Measurements from ENCODE around the gene PLEKHN1. TPM values are rescaled to one million over a fixed set of nuclear protein-coding genes. Genes with fewer than 3 reads are reported as not detected.
"Not testable (repeated sequence)": the region's sequence is repeated elsewhere in the genome, so short reads cannot be mapped to it uniquely, and the experiment has no call there.

PLEKHN1 gene
- total RNA-seq, 1 experiment from 2014 or later: 0.93 TPM

DNA sequence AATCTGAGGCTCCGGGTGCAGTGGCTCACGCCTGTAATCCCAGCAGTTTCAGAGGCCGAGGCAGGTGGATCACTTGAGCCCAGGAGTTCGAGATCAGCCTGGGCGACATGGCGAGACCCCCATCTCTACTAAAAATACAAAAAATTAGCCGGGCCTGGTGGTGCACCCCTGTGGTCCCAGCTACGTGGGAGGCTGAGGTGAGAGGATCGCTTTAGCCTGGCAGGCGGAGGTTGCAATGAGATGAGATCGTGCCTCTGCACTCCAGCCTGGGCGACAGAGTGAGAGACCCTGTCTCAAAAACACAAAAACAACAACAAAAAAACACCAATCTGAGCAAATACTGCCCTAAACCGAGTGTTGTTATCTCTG lies 46.4 kb downstream of the PLEKHN1 start:
- DNase-seq (ENCODE audit: low spot score): not testable (repeated sequence)

DNA sequence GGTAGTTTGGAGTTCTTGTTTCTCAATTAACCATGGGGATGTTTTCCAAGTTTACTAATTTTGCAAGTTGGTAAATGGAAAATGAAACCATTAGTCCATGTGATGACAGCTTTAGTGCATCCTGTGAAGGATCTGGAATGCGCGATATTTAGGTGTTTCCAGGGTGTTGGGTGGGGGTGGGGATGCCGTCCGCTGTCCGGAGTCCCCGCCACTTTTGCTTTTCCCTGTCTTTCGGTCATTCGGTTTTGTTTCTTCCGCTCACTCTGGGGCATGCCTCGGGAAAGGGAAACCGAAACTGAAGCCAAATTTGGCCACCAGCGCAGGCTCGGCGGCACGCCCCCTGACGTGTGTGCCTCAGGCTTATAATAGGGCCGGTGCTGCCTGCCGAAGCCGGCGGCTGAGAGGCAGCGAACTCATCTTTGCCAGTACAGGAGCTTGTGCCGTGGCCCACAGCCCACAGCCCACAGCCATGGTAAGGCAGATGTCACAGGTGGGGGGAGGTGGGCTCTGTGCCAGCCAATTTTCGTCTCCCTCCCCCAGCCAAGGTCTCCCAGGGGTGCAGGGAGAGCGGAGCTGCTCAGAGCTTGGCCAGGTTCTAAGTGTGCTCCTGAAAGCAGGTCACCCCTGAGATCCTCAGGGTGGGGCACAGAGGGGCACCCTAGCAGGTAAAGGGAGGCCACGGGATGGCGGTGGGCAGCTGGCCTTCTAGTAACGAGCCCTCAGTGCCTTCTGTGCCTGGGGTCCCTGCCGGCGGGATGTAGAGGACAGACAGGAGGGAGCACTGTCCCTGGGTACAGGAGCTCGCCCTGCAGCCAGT lies 47.0 kb downstream of the PLEKHN1 start, which contains the start of gene ISG15:
ISG15 (plus strand) TSS at position 393 of the 817 bp plus-strand sequence; CDS start at position 470, 77 bp downstream.
- peak; percentile 71 for DNase-seq (ENCODE audit: low spot score)

DNA sequence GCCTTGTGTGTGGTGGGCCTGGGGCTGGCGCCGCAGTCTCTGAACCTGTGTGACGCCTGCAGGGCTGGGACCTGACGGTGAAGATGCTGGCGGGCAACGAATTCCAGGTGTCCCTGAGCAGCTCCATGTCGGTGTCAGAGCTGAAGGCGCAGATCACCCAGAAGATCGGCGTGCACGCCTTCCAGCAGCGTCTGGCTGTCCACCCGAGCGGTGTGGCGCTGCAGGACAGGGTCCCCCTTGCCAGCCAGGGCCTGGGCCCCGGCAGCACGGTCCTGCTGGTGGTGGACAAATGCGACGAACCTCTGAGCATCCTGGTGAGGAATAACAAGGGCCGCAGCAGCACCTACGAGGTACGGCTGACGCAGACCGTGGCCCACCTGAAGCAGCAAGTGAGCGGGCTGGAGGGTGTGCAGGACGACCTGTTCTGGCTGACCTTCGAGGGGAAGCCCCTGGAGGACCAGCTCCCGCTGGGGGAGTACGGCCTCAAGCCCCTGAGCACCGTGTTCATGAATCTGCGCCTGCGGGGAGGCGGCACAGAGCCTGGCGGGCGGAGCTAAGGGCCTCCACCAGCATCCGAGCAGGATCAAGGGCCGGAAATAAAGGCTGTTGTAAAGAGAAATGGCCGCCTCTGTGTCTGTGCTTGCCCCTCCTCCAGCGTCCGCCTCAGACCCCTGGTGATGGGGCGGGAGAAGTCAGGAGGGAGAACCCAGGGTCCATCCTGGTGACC lies 47.8 kb downstream of the PLEKHN1 start:
- no peak for DNase-seq (ENCODE audit: low spot score)

DNA sequence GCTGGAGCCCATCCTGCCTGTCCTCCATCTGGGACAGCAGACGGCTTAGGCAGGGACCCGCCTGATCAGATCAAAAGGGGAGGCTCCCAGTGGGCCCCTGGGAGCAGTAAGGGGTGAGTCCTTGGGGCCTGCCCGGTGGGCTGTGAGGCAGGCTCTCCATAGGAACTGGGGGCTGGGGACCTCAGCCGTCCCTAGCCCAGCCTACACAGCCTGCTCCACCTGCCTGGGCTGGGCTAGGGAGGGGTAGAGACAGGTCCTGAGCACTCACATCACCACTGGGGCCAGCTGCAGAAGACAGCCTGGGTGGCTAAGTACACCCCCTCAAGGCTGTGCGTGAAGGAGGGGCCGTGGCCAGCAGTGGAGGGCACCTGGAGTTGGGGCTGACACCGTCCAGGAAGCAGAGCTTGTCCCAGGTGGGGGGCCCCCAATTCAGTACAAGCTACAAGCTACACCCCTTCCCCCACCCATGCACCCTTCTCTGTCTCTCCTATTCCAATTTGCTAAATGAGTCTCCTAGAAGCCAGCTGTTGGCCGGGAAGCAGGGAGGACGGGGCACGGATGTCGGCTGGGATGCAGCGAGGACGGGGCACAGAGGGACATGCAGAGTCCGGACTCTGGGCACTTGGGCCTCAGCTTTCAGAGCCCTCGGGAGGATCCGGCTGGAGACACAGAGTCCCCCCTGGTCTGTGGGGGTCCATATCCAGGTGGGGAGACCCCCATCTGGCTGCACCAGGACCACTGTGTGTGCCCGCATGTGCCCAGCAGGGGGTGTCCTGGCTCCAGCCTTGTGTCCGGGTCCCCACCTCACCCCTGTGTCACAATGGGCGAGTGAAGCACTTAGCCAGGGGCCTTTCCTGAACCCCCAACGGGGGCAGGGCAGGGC lies 48.8 kb downstream of the PLEKHN1 start:
- DNase-seq (ENCODE audit: low spot score): no peak

DNA sequence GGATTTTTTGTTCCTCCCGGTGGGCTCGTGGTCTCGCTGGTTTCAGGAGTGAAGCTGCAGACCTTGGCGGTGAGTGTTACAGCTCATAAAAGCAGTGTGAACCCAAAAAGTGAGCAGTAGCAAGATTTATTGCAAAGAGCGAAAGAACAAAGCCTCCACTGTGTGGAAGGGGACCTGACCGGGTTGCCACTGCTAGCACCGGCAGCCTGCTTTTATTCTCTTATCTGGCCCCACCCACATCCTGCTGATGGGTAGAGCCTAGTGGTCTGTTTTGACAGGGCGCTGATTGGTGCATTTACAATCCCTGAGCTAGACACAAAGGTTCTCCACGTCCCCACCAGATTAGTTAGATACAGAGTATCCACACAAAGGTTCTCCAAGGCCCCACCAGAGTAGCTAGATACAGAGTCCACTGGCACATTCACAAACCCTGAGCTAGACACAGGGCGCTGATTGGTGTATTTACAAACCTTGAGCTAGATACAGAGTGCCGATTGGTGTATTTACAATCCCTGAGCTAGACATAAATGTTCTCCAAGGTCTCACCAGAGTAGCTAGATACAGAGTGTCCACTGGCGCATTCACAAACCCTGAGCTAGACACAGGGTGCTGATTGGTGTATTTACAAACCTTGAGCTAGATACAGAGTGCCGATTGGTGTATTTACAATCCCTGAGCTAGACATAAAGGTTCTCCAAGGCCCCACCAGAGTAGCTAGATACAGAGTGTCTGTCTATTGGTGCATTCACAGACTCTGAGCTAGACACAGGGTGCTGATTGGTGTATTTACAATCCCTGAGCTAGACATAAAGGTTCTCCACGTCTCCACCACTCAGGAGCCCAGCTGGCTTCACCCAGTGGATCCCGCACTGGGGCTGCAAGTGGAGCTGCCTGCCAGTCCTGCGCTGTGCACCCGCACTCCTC lies 51.4 kb downstream of the PLEKHN1 start:
- DNase-seq (ENCODE audit: low spot score): not testable (repeated sequence)

DNA sequence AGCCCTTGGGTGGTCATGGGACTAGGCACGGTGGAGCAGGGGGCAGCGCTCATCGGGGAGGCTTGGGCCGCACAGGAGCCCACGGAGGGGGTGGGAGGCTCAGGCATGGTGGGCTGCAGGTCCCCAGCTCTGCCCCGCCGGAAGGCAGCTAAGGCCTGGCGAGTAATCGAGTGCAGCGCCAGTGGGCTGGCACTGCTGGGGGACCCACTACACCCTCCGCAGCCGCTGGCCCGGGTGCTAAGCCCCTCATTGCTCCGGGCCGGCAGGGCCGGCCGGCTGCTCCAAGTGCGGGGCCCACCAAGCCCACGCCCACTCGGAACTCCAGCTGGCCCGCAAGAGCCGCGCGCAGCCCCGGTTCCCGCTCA lies 52.0 kb downstream of the PLEKHN1 start:
- not testable (repeated sequence) for DNase-seq (ENCODE audit: low spot score)

DNA sequence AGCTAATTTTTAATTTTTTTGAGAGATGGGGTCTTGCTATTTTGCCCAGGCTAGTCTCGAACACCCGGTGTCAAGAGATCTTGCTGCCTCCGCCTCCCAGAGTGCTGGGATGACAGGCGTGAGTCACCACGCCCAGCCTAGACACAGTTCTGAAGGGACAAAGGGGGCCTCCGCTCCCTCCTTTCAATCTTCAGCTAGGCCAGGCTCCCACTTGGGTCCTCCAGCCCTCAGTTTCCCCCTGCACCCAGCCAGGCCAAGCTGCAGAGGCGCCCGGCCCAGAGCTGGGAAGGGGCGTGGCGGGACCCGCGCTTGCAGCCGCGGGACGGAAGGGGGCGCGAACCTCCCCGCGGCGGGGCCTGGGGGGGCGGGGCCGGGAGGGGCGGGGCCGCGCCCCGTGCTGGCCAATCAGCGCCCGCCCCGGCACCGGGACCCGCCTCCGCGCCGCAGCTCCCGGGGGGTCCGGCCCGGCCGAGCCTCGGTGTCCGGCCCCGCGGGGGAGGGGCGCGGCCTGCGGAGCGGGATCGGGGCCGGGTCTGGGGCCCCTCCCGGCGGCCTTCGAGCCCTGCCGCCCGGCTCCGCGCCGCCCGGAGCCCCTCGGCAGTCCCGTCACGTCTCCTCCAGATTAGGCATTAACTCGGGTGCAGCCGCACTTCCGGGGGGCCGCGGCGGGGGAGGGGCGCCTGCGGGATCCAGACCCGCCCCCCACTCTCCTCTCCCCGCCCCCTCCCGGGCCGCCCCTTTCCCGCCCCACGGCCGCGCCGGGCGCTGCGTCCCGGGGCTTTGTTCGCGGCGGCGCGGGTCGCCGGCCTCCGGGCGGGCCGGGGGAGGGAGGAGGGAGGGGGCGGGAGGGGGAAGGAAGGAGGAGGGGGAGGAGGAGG lies 53.1 kb downstream of the PLEKHN1 start:
- DNase-seq (ENCODE audit: low spot score): peak; percentile 40

DNA sequence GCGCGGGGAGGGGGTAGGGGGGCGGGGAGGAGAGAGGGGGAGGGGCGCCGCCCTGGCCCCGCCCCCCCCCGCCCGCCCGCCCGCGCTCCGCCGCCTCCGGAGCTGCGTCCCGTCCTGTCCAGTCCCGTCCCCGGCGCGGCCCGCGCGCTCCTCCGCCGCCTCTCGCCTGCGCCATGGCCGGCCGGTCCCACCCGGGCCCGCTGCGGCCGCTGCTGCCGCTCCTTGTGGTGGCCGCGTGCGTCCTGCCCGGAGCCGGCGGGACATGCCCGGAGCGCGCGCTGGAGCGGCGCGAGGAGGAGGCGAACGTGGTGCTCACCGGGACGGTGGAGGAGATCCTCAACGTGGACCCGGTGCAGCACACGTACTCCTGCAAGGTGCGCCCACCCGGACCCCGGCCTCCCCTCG lies 53.7 kb downstream of the PLEKHN1 start, which contains the start of gene AGRN:
AGRN (plus strand) TSS at position 121 of the 405 bp plus-strand sequence; CDS start at position 174, 53 bp downstream.
- no peak for DNase-seq (ENCODE audit: low spot score)

DNA sequence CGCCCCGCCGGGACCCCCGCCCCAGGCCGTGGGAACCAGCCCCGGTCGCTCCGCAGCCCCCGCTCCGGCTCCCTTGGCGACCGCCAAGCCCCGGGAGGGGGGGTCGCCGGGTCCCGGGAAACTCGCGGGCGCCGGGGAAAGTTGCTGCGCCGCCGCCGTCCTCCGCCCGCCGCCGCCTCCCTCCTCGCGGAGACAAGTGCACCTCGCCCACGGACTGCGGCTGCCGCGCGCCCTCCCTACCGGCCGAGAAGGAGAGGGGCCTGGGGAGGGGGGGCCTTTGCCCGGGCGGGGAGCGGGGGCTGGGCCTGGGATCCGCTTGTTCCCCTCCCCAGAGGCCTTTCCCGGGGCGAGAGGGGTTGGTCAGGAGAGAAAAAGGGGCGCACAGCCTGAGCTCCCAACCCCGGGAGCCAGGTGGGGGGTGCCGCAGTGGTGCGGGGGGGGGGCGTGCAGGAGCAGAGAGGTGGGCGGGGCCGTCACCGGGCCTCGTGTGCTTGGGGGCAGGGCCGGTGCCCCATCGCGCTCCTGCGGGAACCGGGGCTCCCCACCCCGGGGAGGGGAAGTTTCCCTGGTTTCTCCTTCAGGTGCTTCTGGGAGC lies 54.2 kb downstream of the PLEKHN1 start:
- DNase-seq (ENCODE audit: low spot score): no peak

DNA sequence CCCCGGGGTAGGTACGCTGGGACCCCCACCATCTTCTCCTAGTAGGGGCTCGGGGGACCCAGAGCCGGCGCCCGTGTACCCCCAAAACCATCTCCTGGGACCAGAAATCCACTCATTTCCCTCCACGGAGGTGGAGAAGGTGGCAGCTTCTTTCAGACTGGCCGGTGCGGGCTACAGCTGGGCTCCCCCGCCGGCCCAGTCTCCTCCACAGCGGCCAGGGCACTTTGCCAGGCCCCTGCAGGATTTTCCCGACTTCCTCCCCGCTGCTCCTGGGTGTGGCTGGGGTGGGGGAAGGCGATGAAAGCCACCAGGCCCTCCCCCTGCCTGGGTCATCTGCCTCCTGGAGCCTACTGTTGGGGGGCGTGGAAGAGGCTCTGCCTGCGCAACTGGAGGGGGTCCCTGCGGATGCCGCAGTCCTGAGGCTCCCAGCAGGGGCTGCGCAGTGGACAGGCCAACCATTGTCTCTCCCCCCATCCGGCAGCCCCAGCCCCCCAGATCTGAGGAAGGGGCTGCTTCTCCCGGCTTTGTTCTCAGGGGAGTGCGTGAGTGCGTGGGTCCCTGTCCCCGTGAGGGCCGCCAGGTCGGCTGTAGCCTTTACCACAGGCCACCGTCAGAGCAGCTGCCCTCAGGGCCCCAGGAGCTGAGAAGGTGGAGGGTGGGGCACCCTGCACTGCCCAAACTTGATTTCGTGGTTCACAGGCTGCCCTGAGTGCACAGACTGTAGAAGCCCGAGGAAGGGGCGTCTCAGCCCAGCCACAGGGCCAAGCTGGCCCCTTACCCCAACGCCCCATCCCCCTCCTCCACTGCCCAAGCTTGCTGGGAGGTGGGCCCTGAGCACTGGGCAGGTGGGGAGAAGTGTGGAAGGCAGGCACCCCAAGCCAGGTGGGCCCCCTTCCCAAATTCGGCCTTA lies 55.0 kb downstream of the PLEKHN1 start:
- peak; percentile 80 for DNase-seq (ENCODE audit: low spot score)

DNA sequence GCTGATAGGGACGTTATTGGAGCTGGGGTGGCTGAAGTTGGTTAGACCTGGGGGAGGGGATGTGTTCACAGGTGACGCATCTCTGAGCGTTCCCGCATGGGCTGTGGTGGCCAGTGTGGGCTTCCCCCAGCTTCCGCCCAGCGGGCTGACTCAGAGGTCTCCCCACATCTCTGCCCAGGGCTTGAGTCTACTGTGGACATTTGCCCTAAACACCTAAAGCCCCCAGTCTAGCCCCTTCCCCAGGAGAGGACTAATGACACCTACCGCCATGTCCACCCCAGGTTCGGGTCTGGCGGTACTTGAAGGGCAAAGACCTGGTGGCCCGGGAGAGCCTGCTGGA lies 55.6 kb downstream of the PLEKHN1 start:
- peak; percentile 85 for DNase-seq (ENCODE audit: low spot score)

DNA sequence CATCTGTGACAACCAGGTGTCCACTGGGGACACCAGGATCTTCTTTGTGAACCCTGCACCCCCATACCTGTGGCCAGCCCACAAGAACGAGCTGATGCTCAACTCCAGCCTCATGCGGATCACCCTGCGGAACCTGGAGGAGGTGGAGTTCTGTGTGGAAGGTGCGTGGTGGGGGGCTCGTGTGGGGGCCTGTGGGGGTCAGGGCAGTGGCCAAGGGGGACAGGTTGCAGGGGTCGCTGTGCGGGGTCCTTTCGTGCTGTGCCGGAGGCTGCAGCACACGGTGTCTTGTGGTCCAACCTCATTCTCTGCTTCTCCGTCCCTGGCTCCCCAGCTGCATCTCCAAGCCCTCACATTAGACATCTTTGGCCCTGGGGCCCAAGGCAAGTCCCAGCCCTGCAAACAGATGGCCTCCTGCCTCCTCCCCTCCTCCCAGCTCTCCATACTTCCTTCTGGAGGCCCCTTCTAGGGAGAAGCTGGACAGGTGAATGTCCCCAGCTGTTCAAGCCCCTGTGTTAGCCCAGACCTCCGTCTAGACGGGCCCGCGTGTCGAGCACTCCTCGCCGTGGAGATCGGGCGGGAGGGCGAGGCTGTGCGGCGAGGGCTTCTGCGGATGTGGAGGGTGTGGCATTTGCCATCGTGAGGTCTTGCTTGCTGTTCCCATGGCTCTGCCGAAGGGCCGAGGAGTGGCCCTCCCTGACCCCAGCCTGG lies 56.2 kb downstream of the PLEKHN1 start:
- DNase-seq (ENCODE audit: low spot score): no peak

DNA sequence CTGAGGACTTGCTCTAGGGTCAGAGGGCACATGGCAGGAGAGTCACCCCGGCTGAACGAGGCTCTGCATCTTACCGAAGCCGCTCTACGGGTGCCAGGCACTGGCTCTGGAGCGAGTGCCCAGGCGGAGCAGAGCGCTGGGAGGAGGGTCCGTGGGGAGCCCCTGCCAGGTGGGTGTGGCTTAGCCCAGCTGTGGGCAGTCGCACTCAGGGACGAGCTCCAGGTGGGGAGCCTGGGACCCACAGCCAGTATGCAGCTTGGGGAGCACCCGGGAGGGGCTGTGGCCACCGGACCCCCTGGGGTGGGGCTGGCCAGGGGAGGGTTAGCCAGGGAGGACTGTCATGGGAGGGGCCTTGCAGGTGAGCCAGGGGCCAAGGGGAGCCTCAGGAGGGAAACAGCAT lies 57.4 kb downstream of the PLEKHN1 start:
- no peak for DNase-seq (ENCODE audit: low spot score)

DNA sequence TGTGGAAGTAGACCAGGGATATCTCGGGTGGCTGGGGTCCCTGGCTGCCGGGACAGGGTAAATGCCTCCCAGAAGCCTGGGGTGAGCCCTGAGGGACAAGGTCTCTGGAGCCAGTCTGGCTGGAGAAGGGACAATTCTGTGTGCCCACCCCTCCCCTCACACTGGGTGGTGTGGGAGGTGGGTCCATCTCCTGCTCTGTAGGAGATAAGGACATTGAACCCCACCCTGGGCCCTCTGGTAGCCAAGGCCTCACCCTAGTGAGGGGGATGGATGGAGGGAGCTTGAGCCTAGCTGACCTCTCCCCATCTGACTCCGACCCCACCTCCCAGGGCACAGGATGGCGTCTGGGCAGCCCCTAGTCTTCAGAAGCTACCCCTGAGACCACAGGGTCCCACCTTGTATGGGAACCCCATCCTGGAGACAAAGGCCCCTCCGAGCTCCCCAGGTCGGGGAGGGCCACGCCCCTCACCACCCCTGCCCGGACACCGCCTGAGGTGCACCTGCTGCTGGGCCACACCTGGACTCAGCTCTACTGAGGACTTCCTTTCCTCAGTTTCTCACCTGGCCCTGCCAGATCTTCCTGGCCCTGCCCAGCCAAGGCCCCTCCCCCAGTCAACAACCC lies 58.0 kb downstream of the PLEKHN1 start:
- DNase-seq (ENCODE audit: low spot score): no peak

DNA sequence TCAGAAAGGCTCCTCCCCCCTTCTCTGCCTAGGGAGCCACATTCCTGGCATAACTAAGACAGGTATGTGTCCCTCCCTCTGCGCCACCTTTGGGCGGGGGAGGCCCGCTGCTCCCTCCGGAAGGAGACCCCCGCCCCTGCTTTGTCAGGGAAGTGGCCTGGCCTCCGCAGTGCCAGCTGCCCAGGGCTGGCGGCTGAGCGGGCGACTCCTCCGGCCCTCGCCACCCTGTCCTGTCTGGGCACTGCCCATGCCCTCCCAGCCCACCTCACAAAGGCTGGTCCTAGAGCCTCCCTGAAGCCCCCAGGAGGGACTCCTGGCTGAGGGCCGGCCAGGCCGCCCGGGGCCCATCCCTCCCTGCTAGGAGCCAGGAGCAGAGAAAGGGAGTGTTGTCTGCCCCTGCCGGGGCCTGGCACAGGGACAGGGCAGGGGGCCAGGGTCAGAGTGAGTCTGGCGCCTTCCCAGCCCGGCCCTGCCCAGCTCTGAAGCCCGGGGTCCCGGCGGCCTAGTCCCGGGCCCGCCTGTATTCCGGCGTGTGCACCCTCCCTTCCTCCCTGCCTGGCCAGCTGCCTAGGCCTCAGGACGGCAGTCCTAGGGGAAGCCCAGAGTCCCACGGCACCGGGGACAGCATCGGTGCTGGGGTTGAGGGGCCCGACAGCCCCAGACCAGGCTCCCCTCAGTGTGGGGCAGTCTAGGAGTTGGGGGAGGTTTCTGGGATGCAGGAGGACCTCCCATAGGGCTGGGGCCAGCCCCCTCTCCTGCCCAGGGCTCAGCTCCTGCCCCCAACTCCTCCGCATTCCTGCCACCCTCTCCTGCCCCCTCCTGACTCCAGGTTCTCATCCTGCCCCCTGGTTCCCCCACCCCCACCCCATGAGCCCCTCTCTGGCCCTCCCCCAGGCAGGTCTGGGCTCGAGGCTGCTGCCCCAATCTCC lies 58.8 kb downstream of the PLEKHN1 start:
- peak; percentile 70 for DNase-seq (ENCODE audit: low spot score)
